ENCODE results near the gene ONECUT2. TPM values are rescaled to one million over a fixed set of nuclear protein-coding genes. Genes with fewer than 3 reads are reported as not detected.

ONECUT2 gene
- total RNA-seq, 1 experiment from 2014 or later = 0.86 TPM

DNA sequence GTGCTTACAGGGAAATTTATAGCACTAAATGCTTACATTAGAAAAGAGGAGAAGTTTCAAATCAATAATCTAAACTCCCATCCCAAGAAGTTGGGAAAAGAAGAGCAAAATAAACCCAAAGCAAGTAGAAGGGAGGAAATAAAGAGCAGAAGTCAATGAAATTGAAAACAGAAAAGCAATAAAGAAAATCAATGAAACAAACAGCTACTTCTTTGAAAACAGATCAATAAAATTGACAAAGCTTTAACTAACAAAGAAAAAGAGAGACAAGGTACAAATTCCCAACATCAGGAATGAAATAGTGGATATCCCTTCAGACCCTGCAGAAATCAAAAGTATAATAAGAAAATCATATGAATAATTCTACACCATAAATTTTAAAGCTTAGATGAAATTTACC lies 25.5 kb upstream of the ONECUT2 start:
- Histone ChIP-seq H3K27me3 (replicated peaks; ENCODE audit: control insufficient read depth, insufficient read depth, low read length) (no peaks in the 10 kb centered on the region), H3K9me3 (no peaks in the 10 kb centered on the region), H3K4me1 (no peaks in the 10 kb centered on the region), H3K4me3 (ENCODE audit: low read depth, low read length) (no peak overlapping the region), H3K36me3 (ENCODE audit: control insufficient read depth, insufficient read depth, low read length) (no peaks in the 10 kb centered on the region)
- Mint-ChIP-seq H3K4me3 (ENCODE audit: unreplicated experiment) (no peak overlapping the region), H3K9me3 (ENCODE audit: unreplicated experiment) (no peaks in the 10 kb centered on the region), H3K27ac (ENCODE audit: unreplicated experiment) (no peak overlapping the region), H3K36me3 (ENCODE audit: insufficient read depth, unreplicated experiment) (no peaks in the 10 kb centered on the region), H3K27me3 (ENCODE audit: insufficient read depth, unreplicated experiment) (peaks cover 7% of the 10 kb centered on the region), H3K4me1 (ENCODE audit: low read depth, unreplicated experiment) (no peaks in the 10 kb centered on the region)
- DNase-seq = no peak
- POLR2A ChIA-PET = no interaction called here
- TF ChIP-seq, protein P1, sequence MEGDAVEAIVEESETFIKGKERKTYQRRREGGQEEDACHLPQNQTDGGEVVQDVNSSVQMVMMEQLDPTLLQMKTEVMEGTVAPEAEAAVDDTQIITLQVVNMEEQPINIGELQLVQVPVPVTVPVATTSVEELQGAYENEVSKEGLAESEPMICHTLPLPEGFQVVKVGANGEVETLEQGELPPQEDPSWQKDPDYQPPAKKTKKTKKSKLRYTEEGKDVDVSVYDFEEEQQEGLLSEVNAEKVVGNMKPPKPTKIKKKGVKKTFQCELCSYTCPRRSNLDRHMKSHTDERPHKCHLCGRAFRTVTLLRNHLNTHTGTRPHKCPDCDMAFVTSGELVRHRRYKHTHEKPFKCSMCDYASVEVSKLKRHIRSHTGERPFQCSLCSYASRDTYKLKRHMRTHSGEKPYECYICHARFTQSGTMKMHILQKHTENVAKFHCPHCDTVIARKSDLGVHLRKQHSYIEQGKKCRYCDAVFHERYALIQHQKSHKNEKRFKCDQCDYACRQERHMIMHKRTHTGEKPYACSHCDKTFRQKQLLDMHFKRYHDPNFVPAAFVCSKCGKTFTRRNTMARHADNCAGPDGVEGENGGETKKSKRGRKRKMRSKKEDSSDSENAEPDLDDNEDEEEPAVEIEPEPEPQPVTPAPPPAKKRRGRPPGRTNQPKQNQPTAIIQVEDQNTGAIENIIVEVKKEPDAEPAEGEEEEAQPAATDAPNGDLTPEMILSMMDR (IDR thresholded peaks at IDR 0.05; ENCODE audit: insufficient read depth in 1 of 2, low read depth in 1 of 2, low read length in 1 of 2, severe bottlenecking in 1 of 2, unreplicated experiment in 1 of 2) = no peak
- intact Hi-C loops (cut with micrococcal nuclease; ENCODE audit: unreplicated experiment) = no loop called here
- no TSS peak for BruUV-seq (replicated peaks)
- CTCF ChIA-PET = no interaction called here

DNA sequence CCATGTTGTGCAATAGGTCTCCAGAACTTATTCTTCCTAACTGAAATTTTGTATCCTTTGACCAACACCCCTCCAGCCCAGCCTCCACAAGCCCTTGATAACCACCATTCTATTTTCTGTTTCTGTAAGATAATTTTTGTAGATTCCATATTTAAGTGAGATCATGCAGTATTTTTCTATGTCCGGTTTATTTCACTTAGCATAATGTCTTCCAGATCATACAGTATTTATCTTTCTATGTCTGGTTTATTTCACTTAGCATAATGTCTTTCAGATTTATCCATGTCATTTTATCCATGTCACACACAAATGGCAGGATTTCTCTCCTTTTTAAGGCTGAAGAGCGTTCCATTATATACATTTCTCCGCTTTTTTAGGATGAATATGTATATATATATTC lies 24.4 kb upstream of the ONECUT2 start:
- Histone ChIP-seq H3K36me3 (ENCODE audit: control insufficient read depth, insufficient read depth, low read length) (no peaks in the 10 kb centered on the region), H3K9me3 (no peaks in the 10 kb centered on the region), H3K4me1 (no peaks in the 10 kb centered on the region), H3K4me3 (ENCODE audit: low read depth, low read length) (no peak overlapping the region), H3K27me3 (replicated peaks; ENCODE audit: control insufficient read depth, insufficient read depth, low read length) (no peaks in the 10 kb centered on the region)
- H3K4me3 Mint-ChIP-seq (ENCODE audit: unreplicated experiment) = no peak overlapping the region
- no peaks in the 10 kb centered on the region for H3K4me1 Mint-ChIP-seq (ENCODE audit: low read depth, unreplicated experiment)
- BruUV-seq (replicated peaks) = no TSS peak
- H3K9me3 Mint-ChIP-seq (ENCODE audit: unreplicated experiment) = no peaks in the 10 kb centered on the region
- ChIA-PET POLR2A (no interaction called here), CTCF (no interaction called here)
- H3K36me3 Mint-ChIP-seq (ENCODE audit: insufficient read depth, unreplicated experiment) = no peaks in the 10 kb centered on the region
- TF ChIP-seq, protein P1 (IDR thresholded peaks at IDR 0.05; ENCODE audit: insufficient read depth in 1 of 2, low read depth in 1 of 2, low read length in 1 of 2, severe bottlenecking in 1 of 2, unreplicated experiment in 1 of 2) = no peak
- H3K27me3 Mint-ChIP-seq (ENCODE audit: insufficient read depth, unreplicated experiment) = peaks cover 12% of the 10 kb centered on the region
- intact Hi-C loops (cut with micrococcal nuclease; ENCODE audit: unreplicated experiment) = no loop called here
- H3K27ac Mint-ChIP-seq (ENCODE audit: unreplicated experiment) = no peak overlapping the region
- DNase-seq = no peak

DNA sequence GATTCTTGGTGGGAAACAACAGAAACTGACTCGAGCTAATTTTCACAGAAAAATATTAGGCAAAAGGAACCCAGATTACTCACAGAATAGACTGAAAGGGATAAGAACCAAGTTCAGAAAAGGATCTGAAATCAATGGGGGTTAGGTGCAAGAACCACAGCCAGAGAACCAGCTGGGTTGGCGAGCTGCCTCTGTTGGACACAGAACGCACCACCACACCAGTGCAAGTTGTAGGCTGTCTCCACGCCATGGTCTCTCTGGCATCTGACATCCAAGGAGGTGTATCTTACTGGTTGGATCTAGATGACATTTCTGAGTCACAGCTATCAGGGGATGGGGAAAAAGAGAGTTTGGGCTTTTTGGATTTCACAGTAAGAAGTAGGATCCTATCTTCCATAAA lies 18.6 kb upstream of the ONECUT2 start:
- Histone ChIP-seq H3K36me3 (ENCODE audit: control insufficient read depth, insufficient read depth, low read length) (no peaks in the 10 kb centered on the region), H3K4me1 (no peaks in the 10 kb centered on the region), H3K9me3 (no peaks in the 10 kb centered on the region), H3K27me3 (replicated peaks; ENCODE audit: control insufficient read depth, insufficient read depth, low read length) (no peaks in the 10 kb centered on the region), H3K4me3 (ENCODE audit: low read depth, low read length) (no peak overlapping the region)
- TF ChIP-seq, protein P1 (IDR thresholded peaks at IDR 0.05; ENCODE audit: insufficient read depth in 1 of 2, low read depth in 1 of 2, low read length in 1 of 2, severe bottlenecking in 1 of 2, unreplicated experiment in 1 of 2) = no peak
- H3K4me3 Mint-ChIP-seq (ENCODE audit: unreplicated experiment) = no peak overlapping the region
- ChIA-PET CTCF (no interaction called here), POLR2A (no interaction called here)
- no peak overlapping the region for H3K27ac Mint-ChIP-seq (ENCODE audit: unreplicated experiment)
- BruUV-seq (replicated peaks) = no TSS peak
- peaks cover 7% of the 10 kb centered on the region for H3K27me3 Mint-ChIP-seq (ENCODE audit: insufficient read depth, unreplicated experiment)
- DNase-seq = no peak
- H3K36me3 Mint-ChIP-seq (ENCODE audit: insufficient read depth, unreplicated experiment) = no peaks in the 10 kb centered on the region
- H3K9me3 Mint-ChIP-seq (ENCODE audit: unreplicated experiment) = no peaks in the 10 kb centered on the region
- intact Hi-C loops (cut with micrococcal nuclease; ENCODE audit: unreplicated experiment) = no loop called here
- no peaks in the 10 kb centered on the region for H3K4me1 Mint-ChIP-seq (ENCODE audit: low read depth, unreplicated experiment)
